H9 (cell line): Measurements from ENCODE around the gene DDX60. TPM values are rescaled to one million over a fixed set of nuclear protein-coding genes. Genes with fewer than 3 reads are reported as not detected.

Source experiments
- DNase-seq: peaks from one replicate; pipeline ENCODE4 v3.0.0-alpha.2; 2017
- H2AFZ ChIP-seq: one replicate; pipeline ENCODE4 v1.6.1; 2013; ENCODE audit warnings: mild to moderate bottlenecking, low read length, control low read depth, moderate library complexity
- H2AK5ac ChIP-seq: 2 replicates; pipeline ENCODE4 v1.6.1; 2013; ENCODE audit warnings: low read length, control low read depth, mixed read lengths; ENCODE audit not compliant: insufficient read length
- H2BK120ac ChIP-seq: one replicate; pipeline ENCODE4 v1.6.1; 2013; ENCODE audit warnings: low read depth, mild to moderate bottlenecking, low read length, control low read depth, inconsistent platforms; ENCODE audit not compliant: poor library complexity, severe bottlenecking
- H2BK12ac ChIP-seq: 2 replicates; pipeline ENCODE4 v1.6.1; 2013; ENCODE audit warnings: low read length, control low read depth, mixed read lengths, low read depth; ENCODE audit not compliant: insufficient read length
- H2BK15ac ChIP-seq: 2 replicates; pipeline ENCODE4 v1.6.1; 2013; ENCODE audit warnings: low read depth, low read length, control low read depth
- H2BK20ac ChIP-seq: one replicate; pipeline ENCODE4 v1.6.1; 2013; ENCODE audit warnings: low read depth, mild to moderate bottlenecking, low read length, control low read depth, inconsistent platforms; ENCODE audit not compliant: poor library complexity, severe bottlenecking
- H2BK5ac ChIP-seq: 2 replicates; pipeline ENCODE4 v1.6.1; 2013; ENCODE audit warnings: low read length, control low read depth, mixed read lengths; ENCODE audit not compliant: insufficient read length
- H3K14ac ChIP-seq: 2 replicates; pipeline ENCODE4 v1.6.1; 2013; ENCODE audit warnings: low read length, control low read depth; ENCODE audit not compliant: insufficient read depth
- H3K18ac ChIP-seq: 2 replicates; pipeline ENCODE4 v1.6.1; 2013; ENCODE audit warnings: low read depth, mild to moderate bottlenecking, mixed read lengths, low read length, control low read depth; ENCODE audit not compliant: insufficient read length
- H3K23ac ChIP-seq: 2 replicates; pipeline ENCODE4 v1.6.1; 2013; ENCODE audit warnings: low read length, control low read depth, mixed read lengths, low read depth; ENCODE audit not compliant: insufficient read length
- H3K23me2 ChIP-seq: 2 replicates; pipeline ENCODE4 v1.6.1; 2013; ENCODE audit warnings: low read depth, mild to moderate bottlenecking, mixed read lengths, low read length, control low read depth; ENCODE audit not compliant: insufficient read length, poor library complexity, severe bottlenecking
- H3K27ac ChIP-seq: 2 replicates; pipeline ENCODE4 v1.5.1; 2013; ENCODE audit warnings: low read length, control low read depth, mixed read lengths, low read depth; ENCODE audit not compliant: insufficient read length
- H3K27me3 ChIP-seq: 2 replicates; pipeline ENCODE4 v1.6.1; 2013; ENCODE audit warnings: low read length, control low read depth, inconsistent platforms; ENCODE audit not compliant: insufficient read depth
- H3K4ac ChIP-seq: 2 replicates; pipeline ENCODE4 v1.6.1; 2013; ENCODE audit warnings: low read depth, mild to moderate bottlenecking, control low read depth, inconsistent platforms, low read length, moderate library complexity
- H3K4me1 ChIP-seq: 2 replicates; pipeline ENCODE4 v1.6.1; 2013; ENCODE audit warnings: low read length, control low read depth, inconsistent platforms; ENCODE audit not compliant: insufficient read depth
- H3K4me2 ChIP-seq: 2 replicates; pipeline ENCODE4 v1.6.1; 2013; ENCODE audit warnings: low read length, control low read depth, mixed read lengths; ENCODE audit not compliant: insufficient read length, insufficient read depth
- H3K56ac ChIP-seq: 2 replicates; pipeline ENCODE4 v1.6.1; 2013; ENCODE audit warnings: low read depth, mild to moderate bottlenecking, mixed read lengths, low read length, control low read depth; ENCODE audit not compliant: insufficient read length
- H3K79me1 ChIP-seq: 2 replicates; pipeline ENCODE4 v1.6.1; 2013; ENCODE audit warnings: low read depth, mild to moderate bottlenecking, moderate library complexity, low read length, control low read depth, inconsistent platforms; ENCODE audit not compliant: insufficient read depth, poor library complexity, severe bottlenecking
- H3K79me2 ChIP-seq: 2 replicates; pipeline ENCODE4 v1.6.1; 2013; ENCODE audit warnings: low read length, control low read depth, inconsistent platforms; ENCODE audit not compliant: insufficient read depth
- H3K9ac ChIP-seq: 2 replicates; pipeline ENCODE4 v1.6.1; 2013; ENCODE audit warnings: low read length, control low read depth, mixed read lengths; ENCODE audit not compliant: insufficient read length; ENCODE audit errors: extremely low read depth
- H3K9me3 ChIP-seq: one replicate; pipeline ENCODE4 v1.6.1; 2013; ENCODE audit warnings: low read depth, low read length, inconsistent platforms; ENCODE audit not compliant: control insufficient read depth
- H3T11ph ChIP-seq: one replicate; pipeline ENCODE4 v1.6.1; 2013; ENCODE audit warnings: mild to moderate bottlenecking, low read length, control low read depth, inconsistent platforms
- H4K20me1 ChIP-seq: one replicate; pipeline ENCODE4 v1.6.1; 2013; ENCODE audit not compliant: control insufficient read depth, insufficient read length, insufficient read depth
- H4K5ac ChIP-seq: 2 replicates; pipeline ENCODE4 v1.6.1; 2013; ENCODE audit warnings: low read depth, mild to moderate bottlenecking, mixed read lengths, low read length, control low read depth; ENCODE audit not compliant: insufficient read length
- H4K8ac ChIP-seq: replicated peaks from 2 replicates; pipeline ENCODE4 v1.6.1; 2013; ENCODE audit warnings: low read length, control low read depth, mixed read lengths, low read depth; ENCODE audit not compliant: insufficient read length
- H4K91ac ChIP-seq: 2 replicates; pipeline ENCODE4 v1.6.1; 2013; ENCODE audit warnings: low read depth, mild to moderate bottlenecking, moderate library complexity, mixed read lengths, low read length, control low read depth; ENCODE audit not compliant: insufficient read length
- H3K27ac Mint-ChIP-seq, 3 experiments: 2 replicates in 2 of 3; 3 replicates in 1 of 3; pipeline ENCODE4 v1.8.0; 2020 to 2021; ENCODE audit warnings: mixed read lengths in 3 of 3, mild to moderate bottlenecking in 1 of 3, moderate library complexity in 1 of 3
- H3K27me3 Mint-ChIP-seq: 2 replicates; pipeline ENCODE4 v1.8.0; 2021; ENCODE audit warnings: low read depth, mild to moderate bottlenecking, moderate library complexity, mixed read lengths
- H3K36me3 Mint-ChIP-seq, 3 experiments: 2 replicates in 2 of 3; 3 replicates in 1 of 3; pipeline ENCODE4 v1.8.0; 2020 to 2021; ENCODE audit warnings: low read depth in 3 of 3, mixed read lengths in 3 of 3; ENCODE audit not compliant: insufficient read depth in 1 of 3
- H3K4me1 Mint-ChIP-seq, 2 experiments: 2 replicates each; pipeline ENCODE4 v1.8.0; 2020; ENCODE audit warnings: mixed read lengths in 2 of 2
- H3K4me3 Mint-ChIP-seq, 2 experiments: 2 replicates in 1 of 2; 3 replicates in 1 of 2; pipeline ENCODE4 v1.8.0; 2020 to 2021; ENCODE audit warnings: mild to moderate bottlenecking in 2 of 2, mixed read lengths in 2 of 2, moderate library complexity in 1 of 2
- H3K9me3 Mint-ChIP-seq, 2 experiments: 2 replicates in 1 of 2; 3 replicates in 1 of 2; pipeline ENCODE4 v1.8.0; 2020; ENCODE audit warnings: mild to moderate bottlenecking in 2 of 2, mixed read lengths in 2 of 2, moderate library complexity in 1 of 2
- WGBS: extraction: QIAGEN DNeasy Blood & Tissue Kit; methylation state at CpG from one replicate; pipeline ENCODE4 v1.1.7; 2013; ENCODE audit warnings: missing lambda C conversion rate, low lambda C conversion rate, mixed read lengths; ENCODE audit not compliant: insufficient read length; ENCODE audit errors: extremely low coverage; 5-methylcytosine and 5-hydroxymethylcytosine counted together
- total RNA-seq: library from RNA; stranded (reverse); gene quantifications from 2 replicates; pipeline ENCODE4 v1.2.1, GENCODE V29; 2021
- TF ChIP-seq, protein P1 (sequence below): fragments of 200-600 bp; sonication (generic); conservative IDR thresholded peaks from 3 replicates; pipeline ENCODE4 v1.8.0; 2021; ENCODE audit warnings: antibody characterized with exemption, mild to moderate bottlenecking

DDX60 gene
- total RNA-seq, 1 experiment from 2014 or later: 3.9 TPM

DNA sequence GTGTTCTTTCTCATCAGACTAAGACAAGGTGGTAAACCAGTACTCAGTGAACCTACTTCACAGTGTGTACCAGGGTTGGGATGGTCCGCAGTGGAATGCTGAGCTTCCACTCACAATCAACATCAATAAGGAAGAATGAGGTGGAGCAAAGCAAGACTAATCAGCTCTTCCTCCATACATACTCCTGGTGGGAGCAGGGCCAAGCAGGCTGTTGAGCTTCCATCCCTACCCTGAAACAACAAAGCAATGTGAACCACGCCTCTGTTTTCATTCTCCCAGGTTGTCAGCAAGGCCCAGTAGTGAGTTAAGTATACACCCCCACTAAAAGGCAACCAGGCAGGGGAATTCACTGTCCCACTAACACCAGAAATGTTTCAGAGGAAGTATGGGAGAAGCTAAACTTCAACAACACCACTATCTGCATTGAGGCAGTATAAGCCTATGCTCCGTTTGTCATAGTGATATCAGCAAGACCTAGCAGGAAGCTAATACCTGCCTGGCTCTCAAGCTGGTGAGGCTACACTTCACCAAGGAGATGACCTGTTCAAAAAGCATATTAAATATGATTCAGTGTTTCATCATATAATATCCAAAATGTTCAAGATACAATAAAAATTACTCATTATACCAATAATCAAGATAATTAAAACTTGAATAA, 109.5 kb downstream of the DDX60 start:
- Histone ChIP-seq H3K18ac (no peak overlapping the region), H3K79me2 (no peaks in the 10 kb centered on the region), H2BK20ac (no peak overlapping the region), H3K4me1 (no peaks in the 10 kb centered on the region), H2BK120ac (no peak overlapping the region), H3K14ac (no peak overlapping the region), H3K4me2 (no peak overlapping the region), H2BK5ac (no peak overlapping the region), H3K79me1 (no peaks in the 10 kb centered on the region), H3K27ac (no peak overlapping the region), H3K9ac (no peak overlapping the region), H4K20me1 (no peaks in the 10 kb centered on the region), H2AK5ac (no peak overlapping the region), H2AFZ (no peak overlapping the region), H3K23me2 (no peaks in the 10 kb centered on the region), H3K9me3 (peaks cover 3% of the 10 kb centered on the region), H3K4ac (no peak overlapping the region), H3K56ac (no peak overlapping the region), H3K27me3 (no peaks in the 10 kb centered on the region), H3T11ph (no peak overlapping the region), H4K91ac (no peak overlapping the region), H4K5ac (no peak overlapping the region), H3K23ac (no peak overlapping the region), H4K8ac (no peak overlapping the region), H2BK12ac (no peak overlapping the region), H2BK15ac (no peak overlapping the region)
- Mint-ChIP-seq H3K27me3 (no peaks in the 10 kb centered on the region; the same call in 1 of the 2 replicates), H3K4me3 (no peak overlapping the region), H3K27ac (peak overlapping the region in 1 of 3 experiments; percentile 37; a peak in 1 of 7 replicates), H3K4me1 (no peaks in the 10 kb centered on the region), H3K36me3 (peaks cover 2 to 19% (median 4%) of the 10 kb centered on the region in 3 experiments), H3K9me3 (peaks cover 22 to 26% of the 10 kb centered on the region in 2 experiments)
- TF ChIP-seq, protein P1, sequence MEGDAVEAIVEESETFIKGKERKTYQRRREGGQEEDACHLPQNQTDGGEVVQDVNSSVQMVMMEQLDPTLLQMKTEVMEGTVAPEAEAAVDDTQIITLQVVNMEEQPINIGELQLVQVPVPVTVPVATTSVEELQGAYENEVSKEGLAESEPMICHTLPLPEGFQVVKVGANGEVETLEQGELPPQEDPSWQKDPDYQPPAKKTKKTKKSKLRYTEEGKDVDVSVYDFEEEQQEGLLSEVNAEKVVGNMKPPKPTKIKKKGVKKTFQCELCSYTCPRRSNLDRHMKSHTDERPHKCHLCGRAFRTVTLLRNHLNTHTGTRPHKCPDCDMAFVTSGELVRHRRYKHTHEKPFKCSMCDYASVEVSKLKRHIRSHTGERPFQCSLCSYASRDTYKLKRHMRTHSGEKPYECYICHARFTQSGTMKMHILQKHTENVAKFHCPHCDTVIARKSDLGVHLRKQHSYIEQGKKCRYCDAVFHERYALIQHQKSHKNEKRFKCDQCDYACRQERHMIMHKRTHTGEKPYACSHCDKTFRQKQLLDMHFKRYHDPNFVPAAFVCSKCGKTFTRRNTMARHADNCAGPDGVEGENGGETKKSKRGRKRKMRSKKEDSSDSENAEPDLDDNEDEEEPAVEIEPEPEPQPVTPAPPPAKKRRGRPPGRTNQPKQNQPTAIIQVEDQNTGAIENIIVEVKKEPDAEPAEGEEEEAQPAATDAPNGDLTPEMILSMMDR: no peak
- WGBS: no CpG with 5 or more reads among the region's 3 CpGs
- DNase-seq: no peak
